ENCODE data around the gene MEDAG. TPM values are rescaled to one million over a fixed set of nuclear protein-coding genes. Genes with fewer than 3 reads are reported as not detected.

MEDAG gene
- total RNA-seq, 1 donor from 2014 or later, result 19.0 TPM

DNA sequence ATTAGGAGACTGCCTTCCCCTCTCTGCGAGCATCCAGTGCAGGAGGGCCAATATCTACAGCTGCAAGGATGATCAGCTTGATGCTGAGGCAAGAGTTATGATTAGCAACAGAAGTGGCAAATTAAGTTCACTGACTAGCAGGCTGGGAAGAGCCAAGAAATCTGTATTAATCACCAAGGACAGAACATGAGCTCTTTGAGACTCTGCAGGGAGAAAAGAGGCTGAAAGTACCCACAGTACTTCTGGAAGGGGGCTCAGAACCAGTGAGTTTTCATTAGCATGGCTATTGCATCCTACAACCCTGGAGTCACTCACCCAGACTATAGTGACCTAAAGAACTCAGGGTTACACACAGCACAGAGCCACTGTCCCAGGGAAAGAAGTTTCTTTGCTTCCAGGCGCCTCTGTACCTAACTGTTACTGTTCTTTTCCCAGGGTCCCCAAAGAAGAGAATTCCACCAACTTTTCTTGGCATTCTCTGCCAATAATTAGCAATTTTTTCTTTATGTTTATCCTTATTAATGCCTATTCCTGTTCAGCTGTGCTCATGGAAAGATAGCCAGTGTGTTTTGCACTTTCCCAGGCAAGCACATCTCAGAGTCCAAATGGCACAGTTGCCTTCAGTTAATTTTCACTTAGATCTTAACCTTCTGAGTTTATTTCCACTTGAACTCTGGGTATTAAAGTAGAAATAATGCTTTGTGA, 25.8 kb upstream of the MEDAG start:
- H3K9me3 Mint-ChIP-seq (ENCODE audit: low read depth), result peaks cover 3% of the 10 kb centered on the region
- no peaks in the 10 kb centered on the region for H3K27me3 Mint-ChIP-seq (ENCODE audit: low read depth)
- peak overlapping the region; percentile 94 for H3K27ac Mint-ChIP-seq (ENCODE audit: unreplicated experiment)
- no peak overlapping the region for H3K4me3 Mint-ChIP-seq (ENCODE audit: unreplicated experiment)
- peaks cover 58% of the 10 kb centered on the region for H3K4me1 Mint-ChIP-seq (ENCODE audit: low read depth)
- TF ChIP-seq, protein P1, sequence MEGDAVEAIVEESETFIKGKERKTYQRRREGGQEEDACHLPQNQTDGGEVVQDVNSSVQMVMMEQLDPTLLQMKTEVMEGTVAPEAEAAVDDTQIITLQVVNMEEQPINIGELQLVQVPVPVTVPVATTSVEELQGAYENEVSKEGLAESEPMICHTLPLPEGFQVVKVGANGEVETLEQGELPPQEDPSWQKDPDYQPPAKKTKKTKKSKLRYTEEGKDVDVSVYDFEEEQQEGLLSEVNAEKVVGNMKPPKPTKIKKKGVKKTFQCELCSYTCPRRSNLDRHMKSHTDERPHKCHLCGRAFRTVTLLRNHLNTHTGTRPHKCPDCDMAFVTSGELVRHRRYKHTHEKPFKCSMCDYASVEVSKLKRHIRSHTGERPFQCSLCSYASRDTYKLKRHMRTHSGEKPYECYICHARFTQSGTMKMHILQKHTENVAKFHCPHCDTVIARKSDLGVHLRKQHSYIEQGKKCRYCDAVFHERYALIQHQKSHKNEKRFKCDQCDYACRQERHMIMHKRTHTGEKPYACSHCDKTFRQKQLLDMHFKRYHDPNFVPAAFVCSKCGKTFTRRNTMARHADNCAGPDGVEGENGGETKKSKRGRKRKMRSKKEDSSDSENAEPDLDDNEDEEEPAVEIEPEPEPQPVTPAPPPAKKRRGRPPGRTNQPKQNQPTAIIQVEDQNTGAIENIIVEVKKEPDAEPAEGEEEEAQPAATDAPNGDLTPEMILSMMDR (IDR thresholded peaks at IDR 0.05), result no peak
- no peaks in the 10 kb centered on the region for H3K36me3 Mint-ChIP-seq (ENCODE audit: low read depth)
- no peak for DNase-seq (ENCODE audit: low spot score)

DNA sequence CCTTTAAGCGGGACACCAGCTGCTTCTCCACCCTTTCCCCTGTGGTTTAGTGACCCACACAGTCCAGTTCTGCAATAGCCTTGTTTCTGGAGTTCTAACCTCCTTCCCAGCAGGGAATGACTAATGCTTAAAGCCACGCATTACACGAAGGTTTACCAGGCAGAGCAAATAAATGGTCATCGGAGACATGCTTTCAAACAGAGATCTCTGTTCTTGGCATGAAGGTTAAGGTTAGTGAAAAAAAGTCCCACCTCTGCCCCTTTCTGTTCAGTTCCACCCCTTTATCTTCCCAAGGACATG, 25.3 kb upstream of the MEDAG start:
- Mint-ChIP-seq H3K4me3 (ENCODE audit: unreplicated experiment) (no peak overlapping the region), H3K36me3 (ENCODE audit: low read depth) (no peaks in the 10 kb centered on the region), H3K27me3 (ENCODE audit: low read depth) (no peaks in the 10 kb centered on the region), H3K4me1 (ENCODE audit: low read depth) (peaks cover 58% of the 10 kb centered on the region), H3K9me3 (ENCODE audit: low read depth) (peaks cover 3% of the 10 kb centered on the region), H3K27ac (ENCODE audit: unreplicated experiment) (peak overlapping the region; percentile 94)
- TF ChIP-seq, protein P1 (IDR thresholded peaks at IDR 0.05), result peak; percentile 19
- DNase-seq (ENCODE audit: low spot score), result no peak

DNA sequence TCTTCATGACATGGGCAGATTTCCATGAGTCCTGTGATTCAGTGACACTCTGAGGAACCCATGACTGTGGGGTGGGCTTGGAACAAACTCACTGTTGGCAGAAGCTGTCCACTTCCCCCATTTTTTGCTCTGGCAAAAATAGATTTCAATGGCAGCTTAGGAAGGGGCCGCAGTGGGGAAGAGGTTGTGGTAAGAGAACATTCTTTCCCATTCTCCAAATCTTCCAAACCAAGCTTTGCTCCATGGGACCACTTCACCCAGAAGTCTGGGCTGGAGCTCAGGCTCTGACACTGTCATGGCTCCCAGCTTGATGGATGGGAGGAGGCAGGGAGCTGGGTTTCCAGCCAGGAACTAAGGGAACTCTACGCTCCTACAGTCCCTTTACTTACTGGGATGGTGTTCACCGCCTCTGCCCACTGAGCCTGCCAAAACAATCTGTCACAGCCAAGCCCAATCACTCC, 24.9 kb upstream of the MEDAG start:
- no peak for DNase-seq (ENCODE audit: low spot score)
- H3K4me3 Mint-ChIP-seq (ENCODE audit: unreplicated experiment), result no peak overlapping the region
- TF ChIP-seq, protein P1 (IDR thresholded peaks at IDR 0.05), result no peak
- H3K9me3 Mint-ChIP-seq (ENCODE audit: low read depth), result peaks cover 3% of the 10 kb centered on the region
- H3K27me3 Mint-ChIP-seq (ENCODE audit: low read depth), result no peaks in the 10 kb centered on the region
- H3K4me1 Mint-ChIP-seq (ENCODE audit: low read depth), result peaks cover 57% of the 10 kb centered on the region
- H3K27ac Mint-ChIP-seq (ENCODE audit: unreplicated experiment), result peak overlapping the region; percentile 94
- no peaks in the 10 kb centered on the region for H3K36me3 Mint-ChIP-seq (ENCODE audit: low read depth)

DNA sequence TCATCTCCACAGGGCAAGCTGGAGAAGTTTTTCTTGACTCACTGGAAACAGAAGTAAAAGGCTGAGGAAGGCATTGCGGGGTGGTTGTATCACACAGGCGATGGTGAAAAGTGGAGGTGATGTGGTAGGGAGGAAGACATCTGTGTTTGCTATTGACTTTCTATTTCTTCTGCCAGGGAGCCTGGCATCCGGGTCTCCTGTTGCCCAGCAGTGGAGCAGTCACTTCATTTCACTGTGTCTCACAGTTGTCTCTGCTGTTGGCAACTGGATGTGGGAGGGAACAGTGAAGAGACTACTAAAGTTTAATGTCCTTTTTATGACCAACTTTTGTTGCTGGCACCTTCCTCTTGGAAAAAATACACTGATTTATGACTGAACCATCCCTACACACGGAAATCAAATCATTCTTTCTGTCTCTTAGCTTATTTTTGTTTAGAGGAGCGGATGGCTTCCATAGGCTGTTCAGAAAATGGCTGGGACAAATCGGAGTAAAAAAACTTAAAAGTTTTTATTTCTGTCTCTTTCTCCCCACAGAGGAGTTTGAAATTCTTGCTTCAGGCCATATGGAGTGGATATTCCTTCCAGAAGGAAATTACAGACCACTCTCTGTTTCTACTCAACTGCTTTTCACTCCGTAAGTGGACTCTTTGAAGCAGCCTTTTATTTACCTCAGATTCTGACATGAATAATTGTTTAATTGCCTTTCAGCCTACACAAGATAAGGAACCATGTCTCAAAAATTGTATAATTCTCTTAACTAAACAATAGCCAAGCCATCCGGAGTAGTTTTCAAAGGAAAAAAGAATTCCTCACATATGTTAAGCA, 23.8 kb upstream of the MEDAG start:
- TF ChIP-seq, protein P1 (IDR thresholded peaks at IDR 0.05), result no peak
- H3K4me3 Mint-ChIP-seq (ENCODE audit: unreplicated experiment), result no peak overlapping the region
- no peaks in the 10 kb centered on the region for H3K36me3 Mint-ChIP-seq (ENCODE audit: low read depth)

DNA sequence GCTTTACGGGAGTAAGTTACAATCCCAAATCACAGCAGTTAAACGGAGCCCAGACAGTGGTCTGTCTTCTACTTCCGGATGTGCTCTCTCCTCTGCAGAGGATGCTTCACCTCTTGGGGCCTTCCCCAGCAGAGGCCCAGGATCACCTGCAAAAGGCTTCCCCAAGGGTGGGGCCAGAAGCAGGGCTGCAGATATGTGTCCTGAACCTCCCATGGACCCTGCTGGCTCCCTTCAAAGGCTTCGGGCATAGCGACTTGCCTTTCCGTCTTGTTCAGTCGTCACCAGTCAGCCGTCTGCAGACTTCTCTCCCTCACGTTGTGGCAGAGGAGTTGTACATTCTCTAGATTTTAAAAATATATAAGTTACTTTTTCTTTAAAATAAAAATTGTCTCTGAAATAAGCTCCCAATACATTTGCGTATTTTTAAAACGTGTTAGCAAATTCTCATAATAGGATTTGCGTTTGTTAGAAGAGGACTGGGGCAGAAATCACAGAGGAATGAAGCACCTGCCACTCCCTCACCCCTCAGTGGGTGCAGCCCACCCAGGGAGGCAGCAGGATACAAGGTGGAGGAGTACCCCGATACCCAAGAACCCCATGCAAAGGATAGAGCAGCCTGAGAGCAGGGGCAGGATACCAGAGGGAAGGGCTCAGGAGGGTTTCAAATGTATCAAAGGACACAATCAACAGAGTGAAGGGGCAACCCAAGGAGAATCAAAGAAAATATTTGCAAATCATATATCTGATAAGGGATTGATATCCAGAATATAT, 22.9 kb upstream of the MEDAG start:
- TF ChIP-seq, protein P1 (IDR thresholded peaks at IDR 0.05), result no peak

More for the DNA sequence above, 23.8 kb upstream of the MEDAG start:
- Mint-ChIP-seq H3K27me3 (ENCODE audit: low read depth) (no peaks in the 10 kb centered on the region), H3K27ac (ENCODE audit: unreplicated experiment) (peak overlapping the region; percentile 94), H3K4me1 (ENCODE audit: low read depth) (peaks cover 47% of the 10 kb centered on the region), H3K9me3 (ENCODE audit: low read depth) (peaks cover 3% of the 10 kb centered on the region)
- no peak for DNase-seq (ENCODE audit: low spot score)

More for the DNA sequence above, 22.9 kb upstream of the MEDAG start:
- DNase-seq (ENCODE audit: low spot score), result no peak
- Mint-ChIP-seq H3K4me3 (ENCODE audit: unreplicated experiment) (no peak overlapping the region), H3K9me3 (ENCODE audit: low read depth) (peaks cover 3% of the 10 kb centered on the region), H3K36me3 (ENCODE audit: low read depth) (no peaks in the 10 kb centered on the region), H3K27ac (ENCODE audit: unreplicated experiment) (no peak overlapping the region), H3K4me1 (ENCODE audit: low read depth) (peaks cover 38% of the 10 kb centered on the region), H3K27me3 (ENCODE audit: low read depth) (no peaks in the 10 kb centered on the region)

Data from chondrocyte (in vitro differentiated cells).